ENCODE data around the gene P2RX3. TPM values are rescaled to one million over a fixed set of nuclear protein-coding genes. Genes with fewer than 3 reads are reported as not detected.

P2RX3 gene
- total RNA-seq, 4 donors from 2014 or later, result not detected

- no peaks in the 10 kb centered on the region for H3K4me1 ChIP-seq
- no peak within 1 kb of the TSS for H3K4me3 ChIP-seq
- TF ChIP-seq POLR2A (IDR thresholded peaks at IDR 0.05) (no peak), EP300 (IDR thresholded peaks at IDR 0.05; ENCODE audit: low read depth) (no peak), CTCF (IDR thresholded peaks at IDR 0.05) (no peak), POLR2AphosphoS5 (IDR thresholded peaks at IDR 0.05) (no peak)
- no peaks in the 10 kb centered on the region for H3K36me3 ChIP-seq
- no peak within 1 kb of the TSS for H3K27ac ChIP-seq
- intact Hi-C loops (cut with DNase I; ENCODE audit: low total_unique reads), result no loop called here
- no peaks in the 10 kb centered on the region for H3K27me3 ChIP-seq
- in situ Hi-C loops (cut with MboI; ENCODE audit: low pct_ligation_motif_present in 1 of 4, low pct_unique_long_range_greater_than_20kb in 1 of 4, low sequenced_read_pairs in 3 of 4), result no loop called here
- WGBS, 2 donors (ENCODE audit: low coverage in 1 of 2), result 56 to 74% methylated on average over 1 to 2 of the region's 2 CpGs
- no peaks in the 10 kb centered on the region for H3K9me3 ChIP-seq
- no peak for DNase-seq
Observed at GRCh38 chr11:57390535-57390934, 52.4 kb downstream of the P2RX3 start, which contains the start of gene PRG2. Gene PRG2 (minus strand): TSS chr11:57390650. CDS start chr11:57389944, 706 bp downstream.

GRCh38 chr11:57391111-57391510 is 53.0 kb downstream of the P2RX3 start:
- in situ Hi-C loops (cut with MboI; ENCODE audit: low pct_ligation_motif_present in 1 of 4, low pct_unique_long_range_greater_than_20kb in 1 of 4, low sequenced_read_pairs in 3 of 4), result no loop called here
- no peak for DNase-seq
- Histone ChIP-seq H3K4me3 (no peak overlapping the region), H3K27ac (no peak overlapping the region), H3K27me3 (no peaks in the 10 kb centered on the region), H3K4me1 (no peaks in the 10 kb centered on the region), H3K9me3 (no peaks in the 10 kb centered on the region), H3K36me3 (no peaks in the 10 kb centered on the region)
- WGBS, 2 donors (ENCODE audit: low coverage in 1 of 2), result 81 to 86% methylated on average over 3 of the region's 3 CpGs
- TF ChIP-seq EP300 (IDR thresholded peaks at IDR 0.05; ENCODE audit: low read depth) (no peak), POLR2AphosphoS5 (IDR thresholded peaks at IDR 0.05) (no peak), POLR2A (IDR thresholded peaks at IDR 0.05) (no peak), CTCF (IDR thresholded peaks at IDR 0.05) (no peak)
- intact Hi-C loops (cut with DNase I; ENCODE audit: low total_unique reads), result no loop called here

GRCh38 chr11:57391539-57391938 is 53.4 kb downstream of the P2RX3 start:
- intact Hi-C loops (cut with DNase I; ENCODE audit: low total_unique reads), result no loop called here
- no peaks in the 10 kb centered on the region for H3K27me3 ChIP-seq
- WGBS, 2 donors (ENCODE audit: low coverage in 1 of 2), result 14 to 68% methylated on average over 2 of the region's 2 CpGs
- no peaks in the 10 kb centered on the region for H3K36me3 ChIP-seq
- DNase-seq, result no peak
- H3K4me1 ChIP-seq, result no peaks in the 10 kb centered on the region
- TF ChIP-seq CTCF (IDR thresholded peaks at IDR 0.05), result no peak
- TF ChIP-seq POLR2A (IDR thresholded peaks at IDR 0.05), result no peak
- TF ChIP-seq POLR2AphosphoS5 (IDR thresholded peaks at IDR 0.05), result no peak
- TF ChIP-seq EP300 (IDR thresholded peaks at IDR 0.05; ENCODE audit: low read depth), result no peak
- in situ Hi-C loops (cut with MboI; ENCODE audit: low pct_ligation_motif_present in 1 of 4, low pct_unique_long_range_greater_than_20kb in 1 of 4, low sequenced_read_pairs in 3 of 4), result no loop called here
- H3K9me3 ChIP-seq, result no peaks in the 10 kb centered on the region
- no peak overlapping the region for H3K27ac ChIP-seq
- no peak overlapping the region for H3K4me3 ChIP-seq

- intact Hi-C loops (cut with DNase I; ENCODE audit: low total_unique reads) (no loop called here), in situ Hi-C loops (cut with MboI; ENCODE audit: low pct_ligation_motif_present in 1 of 4, low pct_unique_long_range_greater_than_20kb in 1 of 4, low sequenced_read_pairs in 3 of 4) (no loop called here)
- no peak for TF ChIP-seq CTCF (IDR thresholded peaks at IDR 0.05)
- TF ChIP-seq POLR2A (IDR thresholded peaks at IDR 0.05), result no peak
- no peak overlapping the region for H3K4me3 ChIP-seq
- H3K27ac ChIP-seq, result no peak overlapping the region
- H3K36me3 ChIP-seq, result no peaks in the 10 kb centered on the region
- no peaks in the 10 kb centered on the region for H3K9me3 ChIP-seq
- 66 to 78% methylated on average over 6 to 8 of the region's 8 CpGs for WGBS, 2 donors (ENCODE audit: low coverage in 1 of 2)
- no peaks in the 10 kb centered on the region for H3K4me1 ChIP-seq
- H3K27me3 ChIP-seq, result no peaks in the 10 kb centered on the region
- DNase-seq, result no peak
Observed at GRCh38 chr11:57392066-57392762, 54.1 kb downstream of the P2RX3 start.

Data from transverse colon (tissue), 4 donors.